Endodermal cell (in vitro differentiated cells): ENCODE data around the gene C16orf74. TPM values are rescaled to one million over a fixed set of nuclear protein-coding genes. Genes with fewer than 3 reads are reported as not detected.
A peak's percentile ranks its signal among the peaks of the same experiment; 100 is the strongest.

Source experiments
- DNase-seq: peaks from one replicate; pipeline ENCODE4 v3.0.0-alpha.2; 2017
- H3K27ac ChIP-seq: 2 replicates; pipeline ENCODE4 v1.5.1; 2013; ENCODE audit warnings: mild to moderate bottlenecking, low read depth, low read length, moderate library complexity
- H3K27me3 ChIP-seq: 2 replicates; pipeline ENCODE4 v1.6.1; 2013; ENCODE audit warnings: mild to moderate bottlenecking, low read length, moderate library complexity; ENCODE audit not compliant: insufficient read depth, control insufficient read depth, poor library complexity, severe bottlenecking
- H3K36me3 ChIP-seq: 2 replicates; pipeline ENCODE4 v1.7.0; 2013; ENCODE audit warnings: mild to moderate bottlenecking, low read length, moderate library complexity; ENCODE audit not compliant: control insufficient read depth, insufficient read depth
- H3K4me1 ChIP-seq: one replicate; pipeline ENCODE4 v1.7.0; 2013; ENCODE audit warnings: low read length; ENCODE audit not compliant: control insufficient read depth, insufficient read depth
- H3K4me3 ChIP-seq: 2 replicates; pipeline ENCODE4 v1.5.1; 2013; ENCODE audit warnings: mild to moderate bottlenecking, low read length, moderate library complexity
- H3K9ac ChIP-seq: 2 replicates; pipeline ENCODE4 v1.6.1; 2013; ENCODE audit warnings: mild to moderate bottlenecking, low read length, moderate library complexity; ENCODE audit not compliant: poor library complexity, severe bottlenecking; ENCODE audit errors: extremely low read depth
- H3K9me3 ChIP-seq: 2 replicates; pipeline ENCODE4 v1.6.1; 2013; ENCODE audit warnings: mild to moderate bottlenecking, low read length, moderate library complexity; ENCODE audit not compliant: control insufficient read depth
- H3K27ac Mint-ChIP-seq: 2 replicates; pipeline ENCODE4 v1.8.0; 2020; ENCODE audit warnings: mixed read lengths
- H3K27me3 Mint-ChIP-seq: 2 replicates; pipeline ENCODE4 v1.8.0; 2021; ENCODE audit warnings: mild to moderate bottlenecking, mixed read lengths; ENCODE audit not compliant: insufficient read depth
- H3K36me3 Mint-ChIP-seq: 2 replicates; pipeline ENCODE4 v1.8.0; 2020; ENCODE audit warnings: low read depth, mixed read lengths
- H3K4me1 Mint-ChIP-seq: 2 replicates; pipeline ENCODE4 v1.8.0; 2020; ENCODE audit warnings: mixed read lengths
- H3K4me3 Mint-ChIP-seq: 2 replicates; pipeline ENCODE4 v1.8.0; 2020; ENCODE audit warnings: mild to moderate bottlenecking, moderate library complexity, mixed read lengths
- H3K9me3 Mint-ChIP-seq: 2 replicates; pipeline ENCODE4 v1.8.0; 2020; ENCODE audit warnings: mild to moderate bottlenecking, mixed read lengths
- CTCF ChIP-seq: fragments of 200-600 bp; sonication (generic); conservative IDR thresholded peaks from 2 replicates; pipeline ENCODE4 v1.5.0; 2021; ENCODE audit warnings: antibody characterized with exemption, mild to moderate bottlenecking
- WGBS, 2 experiments: methylation state at CpG; one replicate each; pipeline versions ENCODE4 v1.1.5 to v1.1.7; 2013; ENCODE audit warnings: missing lambda C conversion rate in 2 of 2, mixed read lengths in 1 of 2; ENCODE audit not compliant: insufficient coverage in 1 of 2, insufficient read length in 1 of 2; 5-methylcytosine and 5-hydroxymethylcytosine counted together
- total RNA-seq, 2 donors: library from RNA; stranded (reverse); fragmentation: NEBNext Ultra II Directional in 1 of 2; extraction: Animal tissue kit (Norgen Biotek cat#: 25700) in 1 of 2; gene quantifications; 2 replicates in 1 of 2; 3 replicates in 1 of 2; pipeline ENCODE4 v1.2.1, GENCODE V29; 2021

C16orf74 gene
- total RNA-seq, 2 donors from 2014 or later = 3.6 to 7.4 TPM

DNA sequence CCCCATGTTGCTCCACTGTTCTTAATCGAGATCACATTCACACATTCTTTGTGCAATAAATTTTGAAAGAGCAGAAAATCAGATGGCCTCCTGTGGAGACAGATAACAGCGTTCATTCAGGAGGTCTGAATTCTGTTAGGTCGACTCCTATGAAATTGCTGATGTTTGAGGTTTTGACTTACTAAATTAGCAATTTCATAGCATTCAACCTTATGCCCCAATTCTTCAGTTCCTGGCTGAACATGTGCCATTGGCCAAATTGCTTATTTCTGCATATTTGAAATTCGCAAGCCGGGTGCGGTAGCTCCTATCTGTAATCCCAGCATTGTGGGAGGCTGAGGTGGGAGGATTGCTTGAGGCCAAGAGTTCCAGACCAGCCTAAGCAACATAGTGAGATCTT is 22.1 kb upstream of the C16orf74 start:
- DNase-seq = no peak
- Mint-ChIP-seq H3K4me1 (peaks cover 7% of the 10 kb centered on the region), H3K27me3 (no peaks in the 10 kb centered on the region), H3K27ac (no peak overlapping the region), H3K9me3 (no peaks in the 10 kb centered on the region), H3K36me3 (peaks cover 46% of the 10 kb centered on the region), H3K4me3 (no peak overlapping the region)
- no peak overlapping the region for H3K9ac ChIP-seq
- H3K4me3 ChIP-seq = no peak overlapping the region
- H3K4me1 ChIP-seq = peaks cover 4% of the 10 kb centered on the region
- no peak for TF ChIP-seq CTCF
- H3K27me3 ChIP-seq = no peaks in the 10 kb centered on the region
- no peak overlapping the region for H3K27ac ChIP-seq
- peaks cover 32% of the 10 kb centered on the region for H3K36me3 ChIP-seq
- no peaks in the 10 kb centered on the region for H3K9me3 ChIP-seq
- 90 to 95% methylated on average over 5 to 6 of the region's 6 CpGs for WGBS, 2 experiments

- no peak overlapping the region for H3K4me3 ChIP-seq
- Mint-ChIP-seq H3K27ac (no peak overlapping the region), H3K9me3 (no peaks in the 10 kb centered on the region), H3K27me3 (peaks cover 2% of the 10 kb centered on the region), H3K4me1 (peaks cover 9% of the 10 kb centered on the region), H3K36me3 (peaks cover 37% of the 10 kb centered on the region), H3K4me3 (no peak overlapping the region)
- H3K36me3 ChIP-seq = peaks cover 11% of the 10 kb centered on the region
- H3K27ac ChIP-seq = no peak overlapping the region
- 92 to 96% methylated on average over 4 to 6 of the region's 6 CpGs for WGBS, 2 experiments
- H3K9ac ChIP-seq = no peak overlapping the region
- H3K9me3 ChIP-seq = no peaks in the 10 kb centered on the region
- H3K27me3 ChIP-seq = no peaks in the 10 kb centered on the region
- H3K4me1 ChIP-seq = peaks cover 5% of the 10 kb centered on the region
- DNase-seq = no peak
- no peak for TF ChIP-seq CTCF
These were observed 19.8 kb upstream of the C16orf74 start for GRCh38 chr16:85770741-85771140.

GRCh38 chr16:85768199-85768598 is 17.3 kb upstream of the C16orf74 start:
- Histone ChIP-seq H3K4me1 (peaks cover 5% of the 10 kb centered on the region), H3K9me3 (no peaks in the 10 kb centered on the region), H3K9ac (no peak overlapping the region), H3K27me3 (no peaks in the 10 kb centered on the region), H3K36me3 (peaks cover 7% of the 10 kb centered on the region), H3K4me3 (no peak overlapping the region), H3K27ac (no peak overlapping the region)
- H3K27me3 Mint-ChIP-seq = peaks cover 2% of the 10 kb centered on the region
- peaks cover 24% of the 10 kb centered on the region for H3K36me3 Mint-ChIP-seq
- peaks cover 9% of the 10 kb centered on the region for H3K4me1 Mint-ChIP-seq
- H3K4me3 Mint-ChIP-seq = no peak overlapping the region
- peak overlapping the region; percentile 78 for H3K27ac Mint-ChIP-seq
- WGBS, 2 experiments = 60 to 80% methylated on average over 1 to 2 of the region's 2 CpGs
- H3K9me3 Mint-ChIP-seq = no peaks in the 10 kb centered on the region
- DNase-seq = peak; percentile 61
- TF ChIP-seq CTCF = no peak
